ENCODE data around the gene VWC2.

The VWC2 gene

GRCh38 chr7:49766966-49767365 is 6.5 kb upstream of the VWC2 start:
- no peak overlapping the region for H3K27ac ChIP-seq
- TF ChIP-seq, protein P1, sequence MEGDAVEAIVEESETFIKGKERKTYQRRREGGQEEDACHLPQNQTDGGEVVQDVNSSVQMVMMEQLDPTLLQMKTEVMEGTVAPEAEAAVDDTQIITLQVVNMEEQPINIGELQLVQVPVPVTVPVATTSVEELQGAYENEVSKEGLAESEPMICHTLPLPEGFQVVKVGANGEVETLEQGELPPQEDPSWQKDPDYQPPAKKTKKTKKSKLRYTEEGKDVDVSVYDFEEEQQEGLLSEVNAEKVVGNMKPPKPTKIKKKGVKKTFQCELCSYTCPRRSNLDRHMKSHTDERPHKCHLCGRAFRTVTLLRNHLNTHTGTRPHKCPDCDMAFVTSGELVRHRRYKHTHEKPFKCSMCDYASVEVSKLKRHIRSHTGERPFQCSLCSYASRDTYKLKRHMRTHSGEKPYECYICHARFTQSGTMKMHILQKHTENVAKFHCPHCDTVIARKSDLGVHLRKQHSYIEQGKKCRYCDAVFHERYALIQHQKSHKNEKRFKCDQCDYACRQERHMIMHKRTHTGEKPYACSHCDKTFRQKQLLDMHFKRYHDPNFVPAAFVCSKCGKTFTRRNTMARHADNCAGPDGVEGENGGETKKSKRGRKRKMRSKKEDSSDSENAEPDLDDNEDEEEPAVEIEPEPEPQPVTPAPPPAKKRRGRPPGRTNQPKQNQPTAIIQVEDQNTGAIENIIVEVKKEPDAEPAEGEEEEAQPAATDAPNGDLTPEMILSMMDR (IDR thresholded peaks at IDR 0.05): no peak
- no peaks in the 10 kb centered on the region for H3K9me3 ChIP-seq
- no peaks in the 10 kb centered on the region for H3K36me3 ChIP-seq
- no peak overlapping the region for H3K4me3 ChIP-seq (ENCODE audit: low read depth in 1 of 2, low read length in 1 of 2)
- no peaks in the 10 kb centered on the region for H3K4me1 ChIP-seq (ENCODE audit: control insufficient read depth in 1 of 2, insufficient read depth in 1 of 2, low read depth in 1 of 2, low read length in 1 of 2)
- H3K27me3 ChIP-seq: peaks cover 31% of the 10 kb centered on the region

GRCh38 chr7:49767719-49768118 is 5.7 kb upstream of the VWC2 start:
- peaks cover 39% of the 10 kb centered on the region for H3K27me3 ChIP-seq
- H3K4me1 ChIP-seq (ENCODE audit: control insufficient read depth in 1 of 2, insufficient read depth in 1 of 2, low read depth in 1 of 2, low read length in 1 of 2): no peaks in the 10 kb centered on the region
- H3K36me3 ChIP-seq: no peaks in the 10 kb centered on the region
- H3K4me3 ChIP-seq (ENCODE audit: low read depth in 1 of 2, low read length in 1 of 2): no peak overlapping the region
- H3K9me3 ChIP-seq: no peaks in the 10 kb centered on the region
- no peak overlapping the region for H3K27ac ChIP-seq
- TF ChIP-seq, protein P1 (IDR thresholded peaks at IDR 0.05): no peak

- no peaks in the 10 kb centered on the region for H3K9me3 ChIP-seq
- peaks cover 44% of the 10 kb centered on the region for H3K27me3 ChIP-seq
- H3K27ac ChIP-seq: no peak overlapping the region
- TF ChIP-seq, protein P1 (IDR thresholded peaks at IDR 0.05): no peak
- no peak overlapping the region for H3K4me3 ChIP-seq (ENCODE audit: low read depth in 1 of 2, low read length in 1 of 2)
- no peaks in the 10 kb centered on the region for H3K36me3 ChIP-seq
- no peaks in the 10 kb centered on the region for H3K4me1 ChIP-seq (ENCODE audit: control insufficient read depth in 1 of 2, insufficient read depth in 1 of 2, low read depth in 1 of 2, low read length in 1 of 2)
These were observed 5.2 kb upstream of the VWC2 start for GRCh38 chr7:49768254-49768653.

- Histone ChIP-seq H3K27me3 (peaks cover 50% of the 10 kb centered on the region), H3K27ac (no peak overlapping the region), H3K4me3 (ENCODE audit: low read depth in 1 of 2, low read length in 1 of 2) (no peak overlapping the region), H3K9me3 (no peaks in the 10 kb centered on the region), H3K36me3 (no peaks in the 10 kb centered on the region), H3K4me1 (ENCODE audit: control insufficient read depth in 1 of 2, insufficient read depth in 1 of 2, low read depth in 1 of 2, low read length in 1 of 2) (no peaks in the 10 kb centered on the region)
- TF ChIP-seq, protein P1 (IDR thresholded peaks at IDR 0.05): no peak
These were observed 4.6 kb upstream of the VWC2 start for GRCh38 chr7:49768835-49769234.

- peaks cover 55% of the 10 kb centered on the region for H3K27me3 ChIP-seq
- TF ChIP-seq, protein P1 (IDR thresholded peaks at IDR 0.05): no peak
These were observed 4.1 kb upstream of the VWC2 start for GRCh38 chr7:49769285-49769857.

GRCh38 chr7:49770838-49771237 is 2.6 kb upstream of the VWC2 start:
- Histone ChIP-seq H3K9me3 (no peaks in the 10 kb centered on the region), H3K27ac (no peak overlapping the region), H3K27me3 (peaks cover 70% of the 10 kb centered on the region), H3K36me3 (no peaks in the 10 kb centered on the region), H3K4me1 (ENCODE audit: control insufficient read depth in 1 of 2, insufficient read depth in 1 of 2, low read depth in 1 of 2, low read length in 1 of 2) (no peaks in the 10 kb centered on the region), H3K4me3 (ENCODE audit: low read depth in 1 of 2, low read length in 1 of 2) (no peak overlapping the region)
- TF ChIP-seq, protein P1 (IDR thresholded peaks at IDR 0.05): no peak

More at GRCh38 chr7:49769285-49769857, 4.1 kb upstream of the VWC2 start:
- Histone ChIP-seq H3K27ac (no peak overlapping the region), H3K4me1 (ENCODE audit: control insufficient read depth in 1 of 2, insufficient read depth in 1 of 2, low read depth in 1 of 2, low read length in 1 of 2) (no peaks in the 10 kb centered on the region), H3K4me3 (ENCODE audit: low read depth in 1 of 2, low read length in 1 of 2) (no peak overlapping the region), H3K36me3 (no peaks in the 10 kb centered on the region), H3K9me3 (no peaks in the 10 kb centered on the region)

All from neutrophil (primary cell).